Measurements from ENCODE around the gene MYH9. TPM values are rescaled to one million over a fixed set of nuclear protein-coding genes. Genes with fewer than 3 reads are reported as not detected.
A peak's percentile ranks its signal among the peaks of the same experiment; 100 is the strongest.

The MYH9 gene
- polyA plus RNA-seq, 1 of the 3 experiments (the other 2 are of a cell fraction) = 303 TPM

DNA sequence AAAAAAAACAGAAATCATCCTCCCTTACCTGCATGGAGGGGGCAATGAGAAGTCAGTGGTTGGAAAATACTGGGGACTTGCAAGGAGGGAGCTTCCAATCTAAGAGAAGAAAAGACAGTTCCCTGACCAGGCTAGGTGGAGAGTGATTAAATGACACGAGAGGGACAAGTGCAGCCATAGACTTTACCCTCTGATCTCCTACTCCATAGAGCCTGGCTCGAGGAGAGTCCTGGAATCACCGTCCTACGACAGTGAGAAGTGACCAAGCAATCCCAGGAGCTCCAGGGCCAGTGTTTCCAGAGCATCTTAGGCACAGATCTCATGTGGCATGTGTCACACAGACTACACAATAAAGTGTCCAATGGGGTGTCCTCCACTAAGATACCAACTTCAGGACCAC lies 25.7 kb downstream of the MYH9 start (continued):
- TF ChIP-seq, protein P1, sequence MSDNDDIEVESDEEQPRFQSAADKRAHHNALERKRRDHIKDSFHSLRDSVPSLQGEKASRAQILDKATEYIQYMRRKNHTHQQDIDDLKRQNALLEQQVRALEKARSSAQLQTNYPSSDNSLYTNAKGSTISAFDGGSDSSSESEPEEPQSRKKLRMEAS (IDR thresholded peaks at IDR 0.05; ENCODE audit: low read depth) = no peak
- TF ChIP-seq TEAD4 (IDR thresholded peaks at IDR 0.05; ENCODE audit: borderline replicate concordance, insufficient read depth) (no peak), NRF1 (IDR thresholded peaks at IDR 0.05; ENCODE audit: low read depth, low read length) (no peak), NFIC (IDR thresholded peaks at IDR 0.05; ENCODE audit: borderline replicate concordance) (no peak), FOXJ3 (CRISPR knock-in tag; IDR thresholded peaks at IDR 0.05) (no peak), EZH2phosphoT487 (IDR thresholded peaks at IDR 0.05; ENCODE audit: borderline replicate concordance, low read depth) (no peak), RXRA (IDR thresholded peaks at IDR 0.05; ENCODE audit: borderline replicate concordance, low read depth) (no peak)

DNA sequence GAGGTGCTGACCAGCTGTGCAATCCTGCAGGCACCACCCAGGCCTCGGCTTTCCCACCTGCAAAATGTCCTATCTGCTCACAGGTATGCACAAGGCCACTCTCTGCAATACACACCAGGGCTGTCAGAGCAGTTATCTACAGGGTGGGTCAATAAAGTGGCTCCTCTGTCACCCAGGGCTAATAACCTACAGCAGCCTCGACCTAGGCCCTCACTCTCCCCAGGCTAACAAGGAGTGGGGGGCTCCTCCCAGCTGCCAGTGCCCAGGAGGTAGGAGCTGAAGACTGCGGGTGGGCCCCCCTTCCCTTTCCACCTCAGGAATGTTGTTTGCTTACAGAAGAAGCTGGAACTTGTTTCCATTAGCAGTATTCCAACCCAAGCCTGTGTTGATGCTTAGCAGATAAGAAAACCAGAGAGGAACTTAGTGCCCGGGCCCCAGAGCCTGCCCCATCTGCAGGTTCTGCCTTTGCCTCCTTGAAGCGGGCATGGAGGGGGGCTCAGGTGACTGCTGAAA lies 26.8 kb downstream of the MYH9 start:
- Histone ChIP-seq H3K9me2 (no peaks in the 10 kb centered on the region), H2AFZ (ENCODE audit: low read depth) (no peak overlapping the region), H3K27ac (ENCODE audit: low read depth in 2 of 2, low read length in 1 of 2) (peak overlapping the region; percentile 63 to 84), H3K9me3 (no peaks in the 10 kb centered on the region), H3K4me1 (ENCODE audit: control insufficient read depth in 1 of 2, insufficient read depth in 2 of 2, low read depth in 1 of 2, low read length in 1 of 2) (peaks cover 28 to 80% of the 10 kb centered on the region in 2 experiments; a peak in 3 of 4 replicates), H3K36me3 (replicated peaks in 1 of 2; ENCODE audit: control insufficient read depth in 1 of 2, insufficient read depth in 2 of 2, low read length in 1 of 2) (peaks cover 5% of the 10 kb centered on the region in 2 experiments), H3K27me3 (ENCODE audit: insufficient read depth) (no peaks in the 10 kb centered on the region), H3F3A (replicated peaks; ENCODE audit: insufficient read depth) (peaks cover 62% of the 10 kb centered on the region), H3K4me3 (ENCODE audit: low read depth in 2 of 2, low read length in 1 of 2) (peak overlapping the region in 1 of 2 experiments; percentile 26; a peak in 1 of 4 replicates), H3K4me2 (peak overlapping the region; percentile 75), H3K9ac (no peak overlapping the region), H3K79me2 (ENCODE audit: insufficient read depth) (peaks cover 100% of the 10 kb centered on the region), H4K20me1 (ENCODE audit: insufficient read depth) (peaks cover 99% of the 10 kb centered on the region)
- no peak for TF ChIP-seq FOSL2 (IDR thresholded peaks at IDR 0.05; ENCODE audit: borderline replicate concordance, low read depth)
- TF ChIP-seq, protein P2, sequence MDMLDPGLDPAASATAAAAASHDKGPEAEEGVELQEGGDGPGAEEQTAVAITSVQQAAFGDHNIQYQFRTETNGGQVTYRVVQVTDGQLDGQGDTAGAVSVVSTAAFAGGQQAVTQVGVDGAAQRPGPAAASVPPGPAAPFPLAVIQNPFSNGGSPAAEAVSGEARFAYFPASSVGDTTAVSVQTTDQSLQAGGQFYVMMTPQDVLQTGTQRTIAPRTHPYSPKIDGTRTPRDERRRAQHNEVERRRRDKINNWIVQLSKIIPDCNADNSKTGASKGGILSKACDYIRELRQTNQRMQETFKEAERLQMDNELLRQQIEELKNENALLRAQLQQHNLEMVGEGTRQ (IDR thresholded peaks at IDR 0.05; ENCODE audit: borderline replicate concordance, low read depth, low read length) = no peak
- no peak for TF ChIP-seq NRF1 (IDR thresholded peaks at IDR 0.05; ENCODE audit: low read depth, low read length)
- peak; percentile 46; the same call in 1 of the 2 replicates for TF ChIP-seq NFIC (IDR thresholded peaks at IDR 0.05; ENCODE audit: borderline replicate concordance)
- peak in 1 of 2 experiments; percentile 64; a peak in 1 of 4 replicates for TF ChIP-seq EP300 (IDR thresholded peaks at IDR 0.05; ENCODE audit: borderline replicate concordance in 1 of 2, low read depth in 1 of 2, low read length in 1 of 2)
- TF ChIP-seq SMC3 (IDR thresholded peaks at IDR 0.05; ENCODE audit: low read depth, low read length) = no peak
- TF ChIP-seq TEAD4 (IDR thresholded peaks at IDR 0.05; ENCODE audit: borderline replicate concordance, insufficient read depth) = 0 out of 2 replicates have a peak, but pooled peaks have one; percentile 40
- TF ChIP-seq JUND (IDR thresholded peaks at IDR 0.05) = peak; percentile 21; the same call in 1 of the 2 replicates
- TF ChIP-seq RCOR1 (IDR thresholded peaks at IDR 0.05; ENCODE audit: low read length) = no peak
- no peak for TF ChIP-seq CHD2 (IDR thresholded peaks at IDR 0.05; ENCODE audit: low read length, partially characterized antibody)
- TF ChIP-seq, protein P1 (IDR thresholded peaks at IDR 0.05; ENCODE audit: low read depth) = 0 out of 2 replicates have a peak, but pooled peaks have one; percentile 30
- TF ChIP-seq MEF2A (IDR thresholded peaks at IDR 0.05; ENCODE audit: borderline replicate concordance, low read depth) = no peak
- no peak for TF ChIP-seq GABPA (IDR thresholded peaks at IDR 0.05; ENCODE audit: low read depth)
- TF ChIP-seq, protein P3, sequence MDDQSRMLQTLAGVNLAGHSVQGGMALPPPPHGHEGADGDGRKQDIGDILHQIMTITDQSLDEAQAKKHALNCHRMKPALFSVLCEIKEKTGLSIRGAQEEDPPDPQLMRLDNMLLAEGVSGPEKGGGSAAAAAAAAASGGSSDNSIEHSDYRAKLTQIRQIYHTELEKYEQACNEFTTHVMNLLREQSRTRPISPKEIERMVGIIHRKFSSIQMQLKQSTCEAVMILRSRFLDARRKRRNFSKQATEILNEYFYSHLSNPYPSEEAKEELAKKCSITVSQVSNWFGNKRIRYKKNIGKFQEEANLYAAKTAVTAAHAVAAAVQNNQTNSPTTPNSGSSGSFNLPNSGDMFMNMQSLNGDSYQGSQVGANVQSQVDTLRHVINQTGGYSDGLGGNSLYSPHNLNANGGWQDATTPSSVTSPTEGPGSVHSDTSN (IDR thresholded peaks at IDR 0.05) = peak; percentile 39
- TF ChIP-seq RXRA (IDR thresholded peaks at IDR 0.05; ENCODE audit: borderline replicate concordance, low read depth) = 0 out of 2 replicates have a peak, but pooled peaks have one; percentile 31
- TF ChIP-seq TCF12 (IDR thresholded peaks at IDR 0.05) = peak; percentile 81
- DNase-seq = no peak
- ChIA-PET CTCF (interaction anchor here (1.4 kb wide), 1 partner anchor 110 kb away, joined by 5 read pairs; no protein-coding TSS in a partner anchor), POLR2A (interaction anchor here (1.2 kb wide), 1 partner anchor 18 kb away, joined by 3 read pairs; no protein-coding TSS in a partner anchor)
- WGBS (ENCODE audit: low lambda C conversion rate) = 33% methylated on average over 4 of the region's 5 CpGs

Data from SK-N-SH (cell line).